Iris pigment epithelial cell (primary cell): ENCODE data around the gene KIF18A.

Experiments
- DNase-seq: peaks from one replicate; pipeline ENCODE4 v3.0.0-alpha.2; 2011; ENCODE audit warnings: low read depth

Gene KIF18A

GRCh38 chr11:28043930-28044709 lies 63.8 kb downstream of the KIF18A start:
- no peak for DNase-seq

- no peak for DNase-seq
Measured at GRCh38 chr11:28040384-28040783, 67.6 kb downstream of the KIF18A start.

- DNase-seq, result no peak
Measured at GRCh38 chr11:28038775-28039174, 69.2 kb downstream of the KIF18A start.

- DNase-seq, result no peak
Measured at GRCh38 chr11:28026634-28027290, 81.2 kb downstream of the KIF18A start.

- peak; percentile 79 for DNase-seq
Measured at GRCh38 chr11:28017816-28018215, 90.1 kb downstream of the KIF18A start.

- DNase-seq, result no peak
Measured at GRCh38 chr11:28011813-28012212, 96.1 kb downstream of the KIF18A start.

GRCh38 chr11:28009996-28010395 lies 98.0 kb downstream of the KIF18A start:
- DNase-seq, result no peak

GRCh38 chr11:28009388-28009787 lies 98.6 kb downstream of the KIF18A start:
- peak; percentile 83 for DNase-seq

- DNase-seq, result no peak
Measured at GRCh38 chr11:28003615-28004014, 104.3 kb downstream of the KIF18A start.

GRCh38 chr11:27998552-27998951 lies 109.4 kb downstream of the KIF18A start:
- no peak for DNase-seq

GRCh38 chr11:27997344-27997743 lies 110.6 kb downstream of the KIF18A start:
- peak; percentile 41 for DNase-seq

GRCh38 chr11:27996066-27996465 lies 111.9 kb downstream of the KIF18A start:
- DNase-seq, result no peak

- DNase-seq, result peak; percentile 89
Measured at GRCh38 chr11:27995083-27995482, 112.9 kb downstream of the KIF18A start.

- DNase-seq, result peak; percentile 63
Measured at GRCh38 chr11:27991736-27992135, 116.2 kb downstream of the KIF18A start.

- no peak for DNase-seq
Measured at GRCh38 chr11:27977527-27977926, 130.4 kb downstream of the KIF18A start.

- DNase-seq, result peak; percentile 70
Measured at GRCh38 chr11:27977031-27977430, 130.9 kb downstream of the KIF18A start.

GRCh38 chr11:27976262-27976661 lies 131.7 kb downstream of the KIF18A start:
- DNase-seq, result peak; percentile 40

- DNase-seq, result no peak
Measured at GRCh38 chr11:27973851-27974536, 134.0 kb downstream of the KIF18A start.

- peak; percentile 93 for DNase-seq
Measured at GRCh38 chr11:27972522-27973170, 135.3 kb downstream of the KIF18A start.

- no peak for DNase-seq
Measured at GRCh38 chr11:27971171-27971570, 136.8 kb downstream of the KIF18A start.
